Bronchus fibroblast of lung (primary cell): ENCODE data around the gene SPINT3. TPM values are rescaled to one million over a fixed set of nuclear protein-coding genes. Genes with fewer than 3 reads are reported as not detected.

ENCODE experiments used
- total RNA-seq: library from RNA; depleted of rRNA; stranded (reverse); fragments of >200 nt; gene quantifications from 2 replicates; pipeline ENCODE4 v1.2.3, GENCODE V29; 2015

Gene SPINT3, protein sequence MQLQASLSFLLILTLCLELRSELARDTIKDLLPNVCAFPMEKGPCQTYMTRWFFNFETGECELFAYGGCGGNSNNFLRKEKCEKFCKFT
- total RNA-seq, result not detected in 2 replicates

GRCh38 chr20:45515147-45515913 is at the start of gene SPINT3:
Gene SPINT3, minus strand, starts transcription at chr20:45515622. Its CDS starts 14 bp downstream, at chr20:45515608.

DNA sequence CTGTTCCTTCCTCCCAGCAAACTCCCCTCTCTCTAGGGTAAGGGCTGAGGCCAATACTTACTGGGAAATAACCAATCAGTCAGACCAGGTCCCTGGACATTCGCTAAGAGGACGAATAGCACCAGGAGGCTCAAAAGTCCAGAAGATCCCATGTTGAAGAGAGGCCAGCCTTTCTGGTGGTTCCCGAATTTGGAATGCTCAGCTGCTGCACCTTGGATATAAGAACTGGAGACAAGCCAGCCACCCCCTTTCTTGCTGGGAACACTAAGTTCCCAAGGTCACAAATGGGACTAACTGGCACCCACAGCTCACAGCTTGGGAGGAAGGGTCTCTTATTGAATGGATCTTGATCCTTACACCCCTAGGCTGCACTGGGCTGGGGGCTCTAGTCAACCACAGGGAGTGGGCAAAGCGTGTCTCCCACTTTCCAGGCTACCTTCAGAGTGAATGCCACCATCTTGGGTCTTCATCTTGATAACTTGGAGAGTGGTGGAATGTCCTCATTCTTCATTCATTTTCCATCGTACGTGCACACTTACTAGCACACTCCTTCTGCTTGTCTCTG is 31.9 kb upstream of the SPINT3 start, which contains the start of gene EPPIN:
Gene EPPIN (minus strand): TSS at position 196 of the 565 bp plus-strand sequence. CDS start 44 bp downstream, at position 152.

DNA sequence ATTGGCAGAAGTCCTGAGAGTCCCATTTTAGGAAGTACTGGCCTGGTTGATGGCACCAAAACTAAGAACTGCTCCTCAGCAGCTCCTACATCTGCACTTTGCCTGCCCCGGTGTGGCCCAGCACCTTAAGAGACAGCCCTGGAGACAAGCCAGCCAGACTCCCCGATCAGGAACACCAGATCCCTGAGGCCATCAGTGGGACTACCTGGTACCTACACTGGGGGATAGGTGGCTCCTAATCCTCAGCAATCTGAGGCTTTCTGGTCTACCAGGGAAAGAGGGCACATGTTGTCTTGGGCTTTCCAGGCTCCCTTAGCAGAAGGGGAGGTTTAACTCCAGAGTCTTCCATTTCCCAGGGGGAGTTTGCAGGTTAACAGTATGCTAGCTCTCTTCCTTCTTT is 24.0 kb upstream of the SPINT3 start, which contains the start of gene WFDC6:
Gene WFDC6 (minus strand): TSS at position 101 of the 400 bp plus-strand sequence. CDS start 75 bp downstream, at position 26.

GRCh38 chr20:45469336-45470261 is 45.8 kb downstream of the SPINT3 start, which contains the start of gene WFDC2:
Gene WFDC2, plus strand, starts transcription at chr20:45469753. Its CDS starts 29 bp downstream, at chr20:45469782.

Other genes with a start within 250 kb of the SPINT3 start
- not detected in 2 replicates for gene RBPJL, start 208.8 kb downstream of the SPINT3 start, total RNA-seq
- not detected in 2 replicates for gene MATN4, start 207.3 kb downstream of the SPINT3 start, total RNA-seq
- gene SDC4, start 167.2 kb downstream of the SPINT3 start, total RNA-seq, result 117 and 122 TPM in 2 replicates
- gene SYS1, start 152.5 kb downstream of the SPINT3 start, total RNA-seq, result 29.1 and 38.7 TPM in 2 replicates
- gene TP53TG5, start 137.3 kb downstream of the SPINT3 start, total RNA-seq, result not detected in 2 replicates
- 9.6 and 12.8 TPM in 2 replicates for gene DBNDD2, start 107.3 kb downstream of the SPINT3 start, total RNA-seq
- 91.5 and 94.7 TPM in 2 replicates for gene PIGT, start 99.5 kb downstream of the SPINT3 start, total RNA-seq
- gene WFDC2, start 45.9 kb downstream of the SPINT3 start, total RNA-seq, result not detected in 2 replicates
- not detected in 2 replicates for gene WFDC6, start 23.9 kb upstream of the SPINT3 start, total RNA-seq
- gene EPPIN, start 31.8 kb upstream of the SPINT3 start, total RNA-seq, result not detected in 2 replicates
- gene WFDC8, start 63.7 kb upstream of the SPINT3 start, total RNA-seq, result not detected in 2 replicates
- gene WFDC10A, start 114.1 kb upstream of the SPINT3 start, total RNA-seq, result not detected in 2 replicates
- gene WFDC9, start 115.7 kb upstream of the SPINT3 start, total RNA-seq, result not detected in 2 replicates
- not detected in 2 replicates for gene WFDC11, start 154.6 kb upstream of the SPINT3 start, total RNA-seq
- not detected in 2 replicates for gene WFDC13, start 186.4 kb upstream of the SPINT3 start, total RNA-seq
- not detected in 2 replicates for gene WFDC10B, start 189.4 kb upstream of the SPINT3 start, total RNA-seq
- gene SPINT4, start 206.7 kb upstream of the SPINT3 start, total RNA-seq, result not detected in 2 replicates